Testis (tissue), 3 donors: ENCODE results near the gene GRIK5. TPM values are rescaled to one million over a fixed set of nuclear protein-coding genes. Genes with fewer than 3 reads are reported as not detected.

Source experiments
- DNase-seq: peaks from one replicate; pipeline ENCODE4 v3.0.0-alpha.2; 2019
- H3K27ac ChIP-seq, 2 donors: fragments of 200-600 bp; sonication (generic); one replicate each; pipeline ENCODE4 v1.5.1; 2019
- H3K27me3 ChIP-seq: fragments of 200-600 bp; sonication (generic); one replicate; pipeline ENCODE4 v1.5.1; 2019
- H3K36me3 ChIP-seq: fragments of 200-600 bp; sonication (generic); one replicate; pipeline ENCODE4 v1.5.1; 2017; ENCODE audit warnings: low read depth; ENCODE audit errors: missing control alignments
- H3K4me1 ChIP-seq: fragments of 200-600 bp; sonication (generic); one replicate; pipeline ENCODE4 v1.5.1; 2019
- H3K4me3 ChIP-seq, 2 donors: fragments of 200-600 bp; sonication (generic); one replicate each; pipeline ENCODE4 v1.5.1; 2017 to 2019
- H3K9me3 ChIP-seq: fragments of 200-600 bp; sonication (generic); one replicate; pipeline ENCODE4 v1.5.1; 2017
- CTCF ChIP-seq, 3 experiments: fragments of 450-650 bp in 2 of 3; fragments of 200-600 bp in 1 of 3; sonication (generic) in 1 of 3; IDR thresholded peaks; one replicate each; pipeline ENCODE4 v1.5.1; 2016 to 2019; ENCODE audit warnings: antibody characterized with exemption in 3 of 3, mild to moderate bottlenecking in 2 of 3, moderate library complexity in 1 of 3
- POLR2A ChIP-seq: fragments of 450-650 bp; IDR thresholded peaks from one replicate; pipeline ENCODE4 v1.6.1; 2017; ENCODE audit warnings: antibody characterized with exemption, mild to moderate bottlenecking, moderate library complexity
- WGBS, 2 donors: methylation state at CpG; one replicate each; pipeline ENCODE4 v1.1.5; 2018; 5-methylcytosine and 5-hydroxymethylcytosine counted together
- intact Hi-C: fragments of 100-400 bp; cut with DNase I; formaldehyde crosslinking; loops from one replicate; pipeline ENCODE4 v1.15.1; 2023; ENCODE audit warnings: low total_unique reads
- polyA plus RNA-seq: library from polyadenylated mRNA; stranded (reverse); fragments of 350-450 nt; fragmentation: Illumina TruSeq; extraction: RNeasy Lipid Tissue Mini Kit (QIAGEN cat#74804); gene quantifications from one replicate; pipeline ENCODE4 v1.2.3, GENCODE V29; 2014; ENCODE audit warnings: low read depth, low replicate concordance; ENCODE audit not compliant: insufficient read depth
- total RNA-seq, 2 donors: library from RNA; depleted of rRNA; stranded (reverse); fragments of >200 nt; gene quantifications; one replicate each; pipeline ENCODE4 v1.2.3, GENCODE V29; 2016

GRIK5 gene
- total and polyA plus RNA-seq, 3 donors from 2014 or later: 31.7 to 87.4 (median 43.8) TPM

GRCh38 chr19:41967054-41967783, 102.8 kb downstream of the GRIK5 start:
- H3K9me3 ChIP-seq: no peaks in the 10 kb centered on the region
- H3K27ac ChIP-seq: no peak overlapping the region
- no peak overlapping the region for H3K4me3 ChIP-seq
- H3K4me1 ChIP-seq: no peaks in the 10 kb centered on the region
- no peak for TF ChIP-seq POLR2A
- H3K36me3 ChIP-seq: no peaks in the 10 kb centered on the region
- no peaks in the 10 kb centered on the region for H3K27me3 ChIP-seq
- whole genome bisulfite sequencing, 2 donors: 75 to 80% methylated on average over 26 of the region's 26 CpGs
- intact Hi-C loops: no loop called here
- no peak for DNase-seq

- TF ChIP-seq CTCF (IDR thresholded peaks at IDR 0.05): no peak
- Histone ChIP-seq H3K9me3 (no peaks in the 10 kb centered on the region), H3K27me3 (no peaks in the 10 kb centered on the region), H3K4me1 (no peaks in the 10 kb centered on the region), H3K4me3 (no peak overlapping the region), H3K27ac (no peak overlapping the region), H3K36me3 (no peaks in the 10 kb centered on the region)
- DNase-seq: no peak
- WGBS, 2 donors: 75 to 80% methylated on average over 5 of the region's 5 CpGs
- intact Hi-C loops: no loop called here
These were observed 104.9 kb downstream of the GRIK5 start for GRCh38 chr19:41965106-41965505.

- Histone ChIP-seq H3K9me3 (no peaks in the 10 kb centered on the region), H3K4me3 (no peak overlapping the region), H3K27me3 (no peaks in the 10 kb centered on the region), H3K27ac (no peak overlapping the region), H3K4me1 (peaks cover 12% of the 10 kb centered on the region), H3K36me3 (no peaks in the 10 kb centered on the region)
- 96 to 98% methylated on average over 5 of the region's 5 CpGs for WGBS, 2 donors
- intact Hi-C loops: no loop called here
- TF ChIP-seq POLR2A: no peak
- no peak for TF ChIP-seq CTCF (IDR thresholded peaks at IDR 0.05)
- DNase-seq: no peak
These were observed 109.0 kb downstream of the GRIK5 start for GRCh38 chr19:41960973-41961372.

- intact Hi-C loops: loop anchor here (10.0 kb wide), 1 partner anchor 85 kb away; the partner anchor contains the start of gene CD79A
These were observed 110.7 kb downstream of the GRIK5 start, which contains the start of gene RABAC1 for GRCh38 chr19:41959056-41960053. RABAC1 (minus strand) TSS chr19:41959321; CDS start chr19:41959292, 29 bp downstream.

More at GRCh38 chr19:41959056-41960053, 110.7 kb downstream of the GRIK5 start, which contains the start of gene RABAC1:
- WGBS, 2 donors: 4 to 10% methylated on average over 16 to 44 of the region's 46 CpGs
- peak within 1 kb of the TSS; percentile 94 to 97 for H3K4me3 ChIP-seq
- TF ChIP-seq POLR2A (peak; percentile 49), CTCF (IDR thresholded peaks at IDR 0.05) (no peak)
- H3K27me3 ChIP-seq: no peaks in the 10 kb centered on the region
- peaks cover 12% of the 10 kb centered on the region for H3K4me1 ChIP-seq
- peak; percentile 96 for DNase-seq
- peak within 1 kb of the TSS; percentile 83 to 95 for H3K27ac ChIP-seq
- no peaks in the 10 kb centered on the region for H3K9me3 ChIP-seq
- no peaks in the 10 kb centered on the region for H3K36me3 ChIP-seq
